H54 (cell line): Measurements from ENCODE around the gene NMRAL1.

Experiments used
- DNase-seq: peaks from one replicate; pipeline ENCODE4 v3.0.0; 2011; ENCODE audit warnings: low spot score, mixed read lengths; ENCODE audit not compliant: insufficient read length
- FAIRE-seq: peaks from 3 replicates; lab custom pipeline; 2011; peaks lifted over from hg19 to GRCh38; lab: Jason Lieb, UNC
- POLR2A ChIP-seq: IDR thresholded peaks from 2 replicates; pipeline ENCODE4 v1.6.1; 2011; ENCODE audit warnings: low read depth, mild to moderate bottlenecking, low read length

NMRAL1 gene

GRCh38 chr16:4435337-4436067 is 38.9 kb downstream of the NMRAL1 start:
- no peak for DNase-seq
- TF ChIP-seq POLR2A: no peak

DNA sequence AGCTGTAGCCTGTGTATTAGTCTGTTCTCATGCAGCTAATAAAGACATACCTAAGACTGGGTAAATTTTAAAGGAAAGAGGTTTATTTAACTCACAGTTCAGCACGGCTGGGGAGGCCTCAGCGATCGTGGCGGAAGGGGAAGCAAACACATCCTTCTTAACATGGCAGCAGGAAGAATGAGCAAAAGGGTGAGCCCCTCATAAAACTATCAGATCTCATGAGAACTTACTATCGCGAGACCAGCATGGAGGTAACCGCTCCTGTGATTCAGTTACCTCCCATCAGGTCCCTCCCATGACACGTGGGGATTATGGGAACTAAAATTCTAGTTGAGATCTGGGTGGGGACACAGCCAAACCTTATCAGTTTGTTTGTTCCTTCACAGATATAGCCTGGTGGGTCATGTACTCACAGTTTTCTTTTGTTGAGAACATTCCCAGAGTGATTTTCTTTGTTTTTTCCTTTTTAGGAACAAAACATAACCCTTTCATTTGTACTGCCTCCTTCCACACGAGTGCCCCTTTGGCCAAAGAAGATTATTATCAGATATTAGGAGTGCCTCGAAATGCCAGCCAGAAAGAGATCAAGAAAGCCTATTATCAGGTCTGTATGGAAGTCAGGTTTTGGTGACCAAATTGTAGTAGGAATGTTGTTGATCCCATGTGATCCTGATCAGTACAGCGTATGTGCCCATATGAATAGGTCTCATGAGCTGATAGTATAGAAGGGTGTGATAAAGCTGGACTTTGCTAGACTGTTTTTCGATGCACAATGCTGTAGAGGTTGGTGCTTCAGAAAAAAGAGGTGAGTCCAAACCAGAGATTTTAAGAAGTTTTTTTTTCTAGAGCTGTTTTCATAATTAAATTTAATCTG is 40.3 kb downstream of the NMRAL1 start:
- FAIRE-seq (no peak), DNase-seq (no peak)
- no peak for TF ChIP-seq POLR2A

More at GRCh38 chr16:4435337-4436067, 38.9 kb downstream of the NMRAL1 start:
- FAIRE-seq: no peak

DNA sequence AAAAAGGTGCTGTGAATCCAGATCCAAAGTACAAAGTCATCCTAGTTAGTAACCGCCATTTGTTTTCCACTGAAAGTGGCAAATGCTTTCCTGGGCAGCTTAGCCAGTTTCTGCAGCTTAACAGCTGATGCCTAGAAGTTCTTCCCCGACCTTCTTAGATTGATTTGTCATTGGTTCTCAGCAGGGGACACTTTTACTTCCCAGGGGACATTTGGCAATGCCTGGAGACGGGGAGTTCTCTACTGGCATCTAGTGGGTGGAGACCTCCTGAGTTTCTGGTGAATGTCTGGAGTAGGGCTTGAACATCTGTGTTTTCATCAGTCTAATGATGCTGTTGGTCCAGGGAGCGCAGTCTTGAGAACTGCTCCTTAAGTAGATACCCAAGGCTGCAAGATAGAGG is 41.2 kb downstream of the NMRAL1 start:
- no peak for DNase-seq
- FAIRE-seq: no peak

GRCh38 chr16:4431023-4431422 is 43.4 kb downstream of the NMRAL1 start:
- FAIRE-seq: no peak
- TF ChIP-seq POLR2A: no peak
- no peak for DNase-seq

More for the DNA sequence above, 41.2 kb downstream of the NMRAL1 start:
- no peak for TF ChIP-seq POLR2A

- DNase-seq (no peak), FAIRE-seq (no peak)
- TF ChIP-seq POLR2A: no peak
Measured at GRCh38 chr16:4428500-4428899, 45.9 kb downstream of the NMRAL1 start.

DNA sequence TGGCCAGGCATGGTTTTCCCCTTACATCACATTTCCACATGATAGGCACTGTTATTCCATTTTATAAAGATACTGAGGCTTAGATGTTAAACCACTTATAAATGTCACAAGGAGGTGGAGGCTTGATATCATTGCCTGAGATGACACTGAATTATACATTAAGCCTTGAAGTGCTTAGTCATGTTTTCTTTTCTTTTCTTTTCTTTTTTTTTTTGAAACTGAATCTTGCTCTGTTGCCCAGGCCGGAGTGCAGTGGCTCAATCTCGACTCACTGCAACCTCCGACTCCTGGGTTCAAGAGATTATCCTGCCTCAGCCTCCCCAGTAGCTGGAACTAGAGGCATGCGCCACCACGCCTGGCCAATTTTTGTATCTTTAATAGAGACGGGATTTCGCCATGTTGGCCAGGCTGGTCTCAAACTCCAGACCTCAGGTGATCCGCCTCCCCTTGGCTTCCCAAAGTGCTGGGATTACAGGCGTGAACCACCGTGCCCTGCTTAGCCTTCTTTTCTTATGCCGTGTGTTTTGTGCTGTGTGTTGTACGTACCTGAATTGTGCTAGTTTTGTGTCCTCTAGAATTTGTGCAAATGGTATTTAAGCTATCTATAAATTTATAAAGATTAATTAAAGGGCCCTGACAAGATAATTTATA is 47.6 kb downstream of the NMRAL1 start:
- DNase-seq (no peak), FAIRE-seq (no peak)
- no peak for TF ChIP-seq POLR2A

GRCh38 chr16:4426021-4426684 is 48.3 kb downstream of the NMRAL1 start:
- FAIRE-seq (no peak), DNase-seq (no peak)
- TF ChIP-seq POLR2A: no peak

DNA sequence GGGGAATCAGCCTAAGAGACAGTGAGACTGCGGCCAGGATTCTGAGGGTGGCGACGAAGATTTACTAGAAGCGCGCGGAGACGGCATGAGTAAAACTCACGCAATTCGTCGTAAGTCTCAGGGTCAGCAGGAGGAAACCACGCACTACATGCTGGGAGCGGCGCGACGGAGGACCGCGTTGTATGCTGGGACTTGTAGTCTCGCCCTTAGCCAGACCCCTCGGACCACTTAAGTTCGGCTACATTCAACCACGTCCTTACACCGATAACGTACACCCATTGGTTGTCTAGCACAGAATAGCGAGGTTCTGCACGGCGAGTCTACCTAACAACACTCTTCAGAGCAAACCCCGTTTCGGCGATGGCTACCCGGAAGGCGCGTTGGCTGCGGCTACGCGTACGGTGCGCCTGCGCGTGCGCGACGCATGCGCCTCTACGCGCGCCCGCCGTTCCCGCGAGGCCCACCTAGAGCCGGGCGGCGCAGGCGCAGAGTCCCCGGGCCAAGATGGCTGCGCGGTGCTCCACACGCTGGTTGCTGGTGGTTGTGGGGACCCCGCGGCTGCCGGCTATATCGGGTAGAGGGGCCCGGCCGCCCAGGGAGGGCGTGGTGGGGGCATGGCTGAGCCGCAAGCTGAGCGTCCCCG is 48.9 kb downstream of the NMRAL1 start, which contains the start of gene DNAJA3:
DNAJA3 (plus strand) TSS at position 491 of the 643 bp plus-strand sequence; CDS start at position 505, 14 bp downstream.
- FAIRE-seq (peak; percentile 45), DNase-seq (peak; percentile 90)
- TF ChIP-seq POLR2A: peak; percentile 84

GRCh38 chr16:4420505-4421105 is 53.8 kb downstream of the NMRAL1 start:
- no peak for FAIRE-seq
- no peak for DNase-seq

DNA sequence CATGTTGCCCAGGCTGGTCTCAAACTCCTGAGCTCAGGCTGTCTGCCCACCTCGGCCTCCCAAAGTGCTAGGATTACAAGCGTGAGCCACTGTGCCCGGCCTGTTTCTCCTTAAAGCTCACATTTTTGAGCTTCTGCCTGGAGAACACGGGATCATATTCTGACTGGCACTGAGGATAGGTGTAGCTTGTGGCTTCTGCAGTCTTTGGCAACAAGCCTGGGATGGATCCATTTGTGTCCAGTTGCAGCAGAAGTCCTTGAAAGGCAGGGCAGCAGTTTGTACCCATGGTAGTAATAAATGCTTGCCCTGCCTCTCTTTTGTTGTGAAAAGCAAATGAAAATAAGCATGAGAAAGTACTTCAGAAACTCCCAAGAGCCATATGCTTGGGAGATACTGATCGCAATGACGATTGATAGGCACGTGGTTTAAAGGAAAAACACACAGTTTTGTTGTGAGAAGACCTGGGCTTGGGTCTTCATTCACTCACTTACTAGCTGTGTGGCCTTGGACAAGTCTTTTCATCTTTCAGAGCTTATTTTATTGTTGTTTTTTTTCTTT is 54.9 kb downstream of the NMRAL1 start:
- no peak for TF ChIP-seq POLR2A
- no peak for DNase-seq
- FAIRE-seq: no peak

More at GRCh38 chr16:4420505-4421105, 53.8 kb downstream of the NMRAL1 start:
- no peak for TF ChIP-seq POLR2A

DNA sequence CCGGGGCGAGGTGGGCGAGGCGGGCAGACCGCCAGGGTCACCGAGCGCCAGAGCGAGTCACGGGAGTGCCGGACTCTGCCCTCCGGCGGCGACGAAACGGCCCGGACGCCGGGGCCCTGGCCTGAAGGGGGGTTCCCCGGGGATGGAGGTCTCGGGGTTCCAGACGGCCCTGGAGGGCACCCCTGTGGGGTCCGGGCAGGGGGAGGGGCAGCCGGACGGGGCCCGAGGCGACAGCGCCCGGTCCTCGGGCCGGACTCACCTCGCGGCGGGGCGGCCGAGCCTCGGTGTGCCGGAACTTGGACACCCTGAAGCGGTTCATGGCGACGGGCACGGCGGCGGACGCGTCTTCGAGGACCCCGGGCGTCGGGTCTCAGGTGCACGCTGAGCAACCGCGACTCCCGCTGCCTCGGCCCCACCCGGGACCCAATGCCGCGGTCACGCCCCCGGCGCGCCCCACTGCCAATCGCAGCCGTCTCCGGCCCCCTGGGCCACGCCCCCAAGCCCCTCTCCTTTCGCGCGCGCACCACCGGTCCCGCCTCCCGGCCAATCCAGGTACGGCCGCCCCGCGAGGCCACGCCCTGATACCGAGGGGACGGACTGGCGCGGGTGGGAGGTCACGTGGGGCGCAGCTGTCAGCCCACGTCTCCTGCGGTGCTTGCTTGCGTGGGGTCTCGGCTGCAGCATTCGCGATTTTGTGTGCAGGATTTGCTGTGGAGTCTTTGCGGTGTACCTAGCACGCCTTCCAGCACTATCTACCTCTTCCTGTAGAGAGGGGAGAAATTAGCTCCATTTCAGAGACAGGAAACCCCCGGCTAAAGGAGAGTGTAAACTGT is 58.0 kb downstream of the NMRAL1 start, which contains the start of gene CORO7:
CORO7 (minus strand) TSS at position 397 of the 833 bp plus-strand sequence; CDS start at position 319, 78 bp downstream.
- TF ChIP-seq POLR2A: peak; percentile 30; the same call in 1 of the 2 replicates
- no peak for FAIRE-seq
- DNase-seq: peak; percentile 95
